HG03139 (cell line): ENCODE results near the gene SH3TC2.

Experiments
- ATAC-seq: cut with Tn5 transposase; IDR thresholded peaks from one replicate; pipeline ENCODE4 v1.9.1; 2021; ENCODE audit not compliant: unreplicated experiment

The SH3TC2 gene

DNA sequence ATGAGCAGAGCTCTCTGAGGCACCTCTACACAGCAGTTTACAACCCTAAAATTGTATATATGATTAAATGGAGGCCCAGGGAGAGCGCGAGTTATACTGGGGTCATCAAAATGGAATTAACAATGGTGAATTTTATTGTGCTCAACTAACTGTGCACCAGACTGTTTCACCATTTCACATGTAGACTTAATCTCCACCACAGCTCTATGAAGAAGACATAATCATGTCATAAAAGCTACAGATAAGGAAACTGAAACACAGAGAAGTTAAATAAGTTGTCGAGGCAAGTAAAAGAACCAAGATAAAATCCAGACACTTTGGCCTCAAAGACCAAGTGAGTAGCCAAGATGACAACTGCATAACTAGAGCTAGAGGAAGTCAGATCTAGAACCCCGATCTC, 1.5 kb downstream of the SH3TC2 start:
- no peak for ATAC-seq

DNA sequence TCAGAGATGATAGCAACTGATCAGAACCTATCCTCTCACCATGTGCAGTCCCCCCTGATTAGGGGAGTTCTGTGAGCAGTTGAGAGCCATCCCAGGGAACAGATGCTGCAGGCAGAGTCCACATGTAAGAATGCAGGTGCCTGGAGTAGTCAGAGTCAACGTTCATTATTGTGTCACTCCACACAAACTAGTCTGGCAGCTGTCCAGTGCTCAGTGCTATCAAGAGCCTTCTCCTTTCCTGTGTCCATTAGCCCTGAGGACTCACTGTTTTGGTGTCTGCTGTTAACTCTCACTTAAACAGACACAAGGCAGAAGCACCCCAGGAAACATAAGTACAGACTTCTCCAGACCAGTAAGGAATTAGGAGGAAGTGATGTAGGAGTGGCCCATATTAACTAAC, 2.5 kb downstream of the SH3TC2 start:
- ATAC-seq, result no peak

DNA sequence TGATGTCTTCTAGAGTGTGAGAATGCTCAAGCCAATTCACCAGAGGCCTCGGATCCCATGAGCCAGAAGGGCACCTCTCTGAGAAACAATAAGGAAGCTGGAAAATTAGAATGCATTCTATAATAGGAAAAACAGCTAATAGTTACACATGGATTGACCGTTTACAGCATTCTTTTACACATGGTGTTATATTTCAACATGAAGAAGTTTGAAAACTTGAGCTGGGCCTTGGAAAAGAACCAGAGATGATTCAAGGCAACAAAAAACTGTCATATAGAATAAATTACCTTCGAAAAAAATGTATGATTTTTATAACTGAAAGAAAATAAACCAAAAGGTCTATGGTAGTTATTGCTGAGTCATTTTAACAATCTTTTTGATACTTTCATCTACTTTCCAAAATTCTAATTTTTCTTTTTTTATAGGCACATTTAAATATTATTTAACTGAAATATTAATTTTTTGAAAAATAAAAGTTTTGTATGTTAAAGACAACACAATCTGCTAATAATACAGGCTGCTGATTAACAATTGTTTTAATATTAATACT, 6.2 kb downstream of the SH3TC2 start:
- ATAC-seq, result no peak

DNA sequence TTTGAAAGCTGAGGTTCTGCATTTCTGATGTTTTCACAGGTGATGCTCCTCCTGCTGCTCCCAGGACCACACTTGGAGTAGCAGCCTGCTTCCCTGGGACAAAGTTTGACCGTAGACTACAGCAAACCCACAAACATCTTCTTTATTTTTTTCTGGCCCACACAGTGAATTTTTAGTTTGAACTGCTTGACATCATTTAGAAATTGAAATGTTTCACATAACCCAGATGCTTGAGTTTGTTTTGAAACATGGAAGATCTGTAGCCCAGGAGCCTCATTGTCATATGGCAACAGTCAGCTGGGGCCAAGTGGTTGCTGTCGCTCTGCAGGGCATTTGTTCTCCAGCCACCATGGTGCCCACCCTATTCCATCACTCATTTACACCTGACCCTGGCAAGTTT, 8.4 kb downstream of the SH3TC2 start:
- ATAC-seq, result no peak

DNA sequence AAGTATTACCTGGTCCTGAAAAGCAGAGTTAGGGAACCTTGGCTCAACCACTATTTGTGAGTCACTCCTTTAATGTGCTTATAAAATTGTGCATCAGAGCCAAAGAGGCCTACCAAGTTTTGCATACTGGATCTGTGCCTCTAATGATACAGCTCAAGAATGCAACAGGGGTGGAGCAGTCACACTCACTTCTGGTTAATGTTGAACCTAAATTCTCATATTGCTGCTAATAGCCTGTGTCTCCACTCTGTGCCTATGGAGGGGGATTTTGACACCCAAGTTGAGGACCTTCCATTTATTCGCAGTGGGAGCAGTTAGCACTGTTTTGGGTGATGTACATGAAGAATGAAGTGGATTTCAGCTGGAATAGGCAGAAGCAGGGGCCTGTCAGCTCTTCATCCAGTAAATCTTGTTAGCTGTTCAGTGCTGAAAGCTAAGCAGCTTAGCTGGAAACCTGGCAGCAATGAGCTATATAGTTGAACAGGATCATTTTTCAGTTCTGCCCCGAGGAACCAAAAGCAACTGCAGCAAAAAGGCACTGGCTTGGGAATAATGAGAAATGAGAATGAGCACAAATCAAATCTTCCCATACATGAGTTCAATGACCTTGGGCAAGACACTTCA, 9.7 kb downstream of the SH3TC2 start:
- no peak for ATAC-seq

DNA sequence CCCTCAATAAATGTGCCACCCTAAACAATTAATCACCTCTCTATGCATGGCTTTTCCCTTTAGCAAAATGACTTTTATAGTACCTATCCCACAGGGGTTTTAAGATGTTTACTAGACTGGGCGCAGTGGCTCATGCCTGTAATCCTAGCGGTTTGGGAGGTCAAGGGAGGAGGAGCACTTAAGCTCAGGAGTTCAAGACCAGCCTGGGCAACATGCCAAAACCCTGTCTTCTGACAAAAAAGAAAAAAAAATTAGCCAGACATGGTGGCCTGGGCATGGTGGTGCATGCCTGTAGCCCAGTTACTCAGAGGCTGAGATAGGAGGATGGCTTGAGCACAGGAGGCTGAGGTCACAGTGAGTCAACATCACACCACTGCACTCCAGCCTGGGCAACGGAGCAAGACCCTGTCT, 13.5 kb downstream of the SH3TC2 start:
- no peak for ATAC-seq

DNA sequence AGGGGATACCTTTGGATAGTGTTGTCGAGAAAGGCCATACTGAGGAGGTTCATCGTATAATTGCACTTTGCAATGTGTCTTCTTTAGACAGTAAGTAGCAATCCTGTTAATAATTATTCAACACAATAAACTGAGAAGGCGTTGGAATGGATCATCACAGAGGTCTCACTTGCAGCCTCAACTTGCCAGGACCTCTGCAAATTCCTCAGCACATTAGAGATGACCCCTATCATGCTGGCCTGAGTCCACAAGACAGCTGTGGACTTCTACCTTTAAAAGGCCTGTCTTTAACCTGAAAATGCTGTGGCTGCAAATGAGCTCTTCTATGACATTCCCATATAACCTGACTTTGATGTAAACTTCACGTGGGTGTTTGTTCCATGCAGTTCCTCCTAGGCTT, 14.1 kb downstream of the SH3TC2 start:
- no peak for ATAC-seq

DNA sequence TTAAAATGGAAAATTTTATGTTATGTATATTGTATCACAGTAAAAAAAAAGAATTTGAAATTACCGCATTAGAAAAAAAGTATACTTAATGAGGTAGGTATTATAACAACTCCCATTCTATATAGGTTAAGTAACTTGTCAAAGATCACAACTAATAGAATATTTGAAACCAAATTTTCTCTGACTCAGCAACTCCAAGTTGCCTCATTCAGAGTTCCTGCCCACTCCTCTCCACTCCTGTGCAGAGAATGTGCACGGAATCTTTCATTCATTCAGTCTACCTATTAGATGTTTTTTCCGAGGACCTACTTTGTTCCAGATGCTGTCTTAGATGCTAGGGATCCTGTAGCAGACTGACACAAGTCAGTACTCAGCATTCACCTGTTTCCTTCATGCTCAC, 15.4 kb downstream of the SH3TC2 start:
- no peak for ATAC-seq

DNA sequence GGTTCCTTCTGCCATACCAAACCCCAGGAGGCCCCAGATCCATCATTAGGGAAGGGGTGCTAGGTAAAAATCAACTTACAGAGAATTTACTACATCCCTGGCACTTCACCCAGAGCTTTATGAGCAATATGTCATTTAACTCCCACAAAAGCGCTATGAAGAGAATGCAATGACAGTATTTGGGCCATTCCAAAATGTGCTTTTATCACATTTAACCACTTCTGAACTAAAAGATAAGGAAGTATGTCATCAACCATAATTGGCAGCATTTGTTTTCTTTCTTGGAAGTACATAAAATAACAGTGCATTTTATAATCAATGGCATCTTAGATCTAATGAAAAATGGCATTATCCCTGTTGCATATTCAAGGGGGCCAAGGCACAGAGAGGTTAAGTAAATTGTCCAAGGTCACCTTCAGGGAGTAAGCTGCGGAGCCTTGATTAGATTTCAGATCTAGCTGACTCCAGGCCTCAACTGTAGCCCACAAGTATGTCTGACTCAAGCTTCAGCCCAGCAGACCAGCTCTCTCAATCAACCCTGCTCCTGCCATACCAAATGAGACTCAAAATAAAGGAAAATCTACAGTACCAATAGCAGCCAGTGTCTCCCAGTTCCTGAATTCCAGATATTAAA, 16.5 kb downstream of the SH3TC2 start:
- ATAC-seq, result no peak

DNA sequence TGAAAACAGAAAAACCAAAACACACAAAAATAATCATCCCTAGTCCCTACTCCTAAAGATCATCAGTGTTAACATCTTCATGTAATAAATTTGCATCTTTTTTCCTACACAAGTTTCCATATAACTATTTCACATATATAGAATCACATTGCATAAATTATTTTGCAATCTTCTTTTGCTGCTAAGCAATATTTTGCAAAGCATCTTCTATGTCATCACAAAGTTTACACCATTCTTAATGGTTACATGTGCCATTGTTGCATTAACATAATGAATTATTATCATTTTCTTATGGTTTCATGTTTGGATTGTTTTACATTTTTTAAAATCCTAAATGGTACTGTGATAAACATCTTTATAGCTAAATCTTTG, 17.8 kb downstream of the SH3TC2 start:
- ATAC-seq, result no peak

DNA sequence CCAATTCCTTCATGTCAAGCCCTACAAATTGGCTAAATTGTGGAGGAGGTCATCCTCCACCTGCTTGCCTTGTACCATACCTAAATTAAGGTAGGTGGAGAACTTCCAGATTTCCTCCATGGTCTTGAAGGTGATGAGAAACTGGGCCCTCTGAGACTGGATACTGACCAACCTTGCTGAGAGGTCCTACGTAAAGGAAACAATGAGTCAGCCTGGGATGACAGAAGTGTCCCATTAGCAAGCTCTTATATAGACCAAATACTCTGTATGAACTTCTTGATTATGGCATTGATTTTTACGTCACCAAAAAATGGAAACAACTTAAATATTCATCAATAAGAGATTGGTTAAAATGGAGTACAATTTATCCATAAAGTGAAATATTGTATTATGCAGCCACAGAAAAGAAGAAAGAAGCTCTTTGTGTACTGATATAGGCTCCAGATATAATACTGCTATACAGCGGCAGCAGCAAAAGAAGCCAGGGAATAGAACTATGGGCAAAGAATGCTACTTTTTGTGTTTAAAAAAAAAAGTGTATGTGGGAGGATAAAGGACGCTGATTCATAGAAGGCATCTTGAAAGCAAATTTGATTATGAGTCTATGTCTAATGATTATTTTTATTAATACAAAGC, 18.3 kb downstream of the SH3TC2 start:
- no peak for ATAC-seq

DNA sequence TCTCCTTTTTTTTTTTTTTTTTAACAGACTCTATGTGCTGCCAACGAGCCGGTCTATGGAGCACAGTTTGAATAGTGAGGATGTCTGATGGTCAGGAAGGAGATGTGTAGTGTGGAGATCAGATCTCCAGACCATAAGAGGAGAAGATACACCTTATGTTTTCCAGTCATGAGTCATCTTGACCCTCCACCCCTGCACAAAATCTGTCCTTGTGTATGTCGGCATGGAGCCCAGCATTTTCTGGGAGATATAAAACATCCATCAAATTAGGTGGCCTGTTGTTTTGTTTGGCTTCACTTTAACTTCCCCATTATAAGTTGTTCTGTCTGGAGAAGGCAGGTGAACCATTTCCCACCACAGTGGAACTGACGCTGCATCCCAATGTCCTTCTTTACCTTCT, 19.2 kb downstream of the SH3TC2 start:
- ATAC-seq, result no peak

DNA sequence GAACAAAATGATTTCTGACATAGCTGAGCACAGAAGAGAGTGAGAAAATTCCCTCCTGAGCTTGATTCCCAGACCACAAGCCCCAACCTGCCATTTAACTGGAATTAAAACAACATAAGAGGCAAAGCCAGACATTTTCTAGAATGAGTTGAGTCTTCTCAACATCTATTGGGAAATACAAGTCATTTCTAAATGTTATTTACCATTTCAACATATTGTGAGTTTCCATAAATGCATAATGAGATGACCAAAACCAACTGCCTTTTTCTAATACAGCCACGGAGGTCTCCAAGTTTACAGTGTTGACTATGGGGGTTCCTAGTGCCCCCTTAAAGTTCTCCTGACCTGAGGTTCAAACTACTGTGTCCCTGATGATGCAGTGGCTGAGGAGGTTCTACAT, 20.0 kb downstream of the SH3TC2 start:
- no peak for ATAC-seq

DNA sequence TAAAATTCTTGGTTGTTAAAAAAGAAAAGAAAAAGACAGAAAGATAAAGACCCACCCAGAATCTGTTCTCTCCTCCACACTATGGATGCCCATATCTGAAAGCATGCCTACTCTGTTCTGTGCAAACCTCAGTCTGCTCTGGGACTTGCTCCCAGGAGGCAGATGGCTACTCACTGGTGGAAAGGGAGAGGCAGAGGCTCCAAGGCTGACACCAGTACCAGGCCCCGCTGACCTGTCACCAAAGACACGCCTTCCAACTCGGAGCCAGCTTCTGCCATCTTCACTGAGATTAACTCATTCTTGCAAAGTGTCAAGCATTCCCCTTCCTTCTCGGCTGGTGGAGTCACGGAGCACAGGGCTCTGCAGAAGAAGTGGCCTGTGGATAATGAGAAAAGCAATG, 21.6 kb downstream of the SH3TC2 start:
- no peak for ATAC-seq

DNA sequence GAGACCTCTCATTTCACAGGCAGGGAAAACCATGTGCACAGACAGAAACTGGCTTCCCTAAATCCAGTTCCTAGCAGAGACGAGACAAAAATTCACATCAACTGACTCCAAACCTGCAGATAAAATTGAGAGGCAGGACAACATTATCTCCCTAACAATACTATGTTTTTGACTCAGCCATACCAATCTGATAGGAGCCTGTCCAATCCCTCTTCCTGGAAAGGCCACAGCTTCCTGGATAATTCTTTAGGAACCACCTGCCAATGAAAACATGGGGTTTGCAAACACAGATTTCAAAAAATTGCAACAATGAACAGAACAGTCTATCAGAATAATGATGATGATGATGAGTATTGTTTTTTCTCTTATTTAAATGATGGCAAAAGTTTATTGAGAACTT, 22.4 kb downstream of the SH3TC2 start:
- no peak for ATAC-seq

DNA sequence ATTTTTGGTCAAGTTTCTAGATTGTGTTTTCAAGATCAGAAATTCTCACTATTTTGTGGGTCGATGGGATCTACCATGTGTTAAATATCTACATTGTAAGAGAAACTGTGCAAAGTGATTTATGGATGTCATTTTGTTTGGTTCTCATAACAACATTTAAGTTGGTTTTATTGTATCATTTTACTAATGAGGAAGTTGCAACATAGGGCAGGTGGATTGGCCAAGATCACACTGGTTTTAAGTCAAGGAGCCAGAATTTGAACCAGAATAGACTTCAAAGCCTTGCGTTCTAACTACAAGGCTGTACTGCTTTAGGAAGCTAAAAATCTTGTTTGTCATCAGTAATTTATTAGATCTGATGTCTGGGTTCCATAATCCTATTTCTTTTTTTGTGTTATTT, 23.4 kb downstream of the SH3TC2 start:
- no peak for ATAC-seq

DNA sequence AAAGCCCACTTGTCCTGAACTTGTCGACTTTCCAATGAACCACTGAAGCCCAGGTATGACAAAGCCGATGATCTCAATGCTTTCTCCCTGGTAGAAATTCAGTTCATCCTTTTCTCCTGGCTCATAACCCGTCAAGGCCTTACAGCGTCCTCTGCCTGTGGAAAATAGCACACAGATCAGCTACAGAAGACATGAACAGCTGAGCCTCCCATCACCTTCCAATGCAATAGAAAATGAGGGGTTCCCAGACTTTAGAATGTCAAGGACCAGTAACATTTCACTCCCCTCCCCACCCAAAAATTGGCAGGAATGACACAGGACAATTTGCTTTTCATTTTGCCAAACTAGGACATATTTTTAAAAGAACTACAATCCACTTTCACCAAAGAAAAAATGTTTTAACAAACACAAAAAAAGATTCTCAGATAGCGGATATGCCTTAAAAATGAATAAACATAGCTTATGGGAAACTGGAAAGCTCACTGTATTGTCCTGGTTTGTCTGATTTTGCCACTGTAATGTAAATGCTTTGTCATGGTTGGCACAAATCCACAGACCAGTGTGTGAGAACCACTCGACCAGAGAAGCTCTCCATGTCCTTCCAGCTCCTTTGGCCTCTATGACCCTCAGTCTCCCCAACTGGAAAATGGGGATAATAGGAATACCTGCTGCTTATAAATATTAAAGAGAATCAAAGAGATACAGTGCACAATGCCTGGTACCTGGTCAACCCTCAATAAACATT, 24.4 kb downstream of the SH3TC2 start:
- ATAC-seq, result no peak

DNA sequence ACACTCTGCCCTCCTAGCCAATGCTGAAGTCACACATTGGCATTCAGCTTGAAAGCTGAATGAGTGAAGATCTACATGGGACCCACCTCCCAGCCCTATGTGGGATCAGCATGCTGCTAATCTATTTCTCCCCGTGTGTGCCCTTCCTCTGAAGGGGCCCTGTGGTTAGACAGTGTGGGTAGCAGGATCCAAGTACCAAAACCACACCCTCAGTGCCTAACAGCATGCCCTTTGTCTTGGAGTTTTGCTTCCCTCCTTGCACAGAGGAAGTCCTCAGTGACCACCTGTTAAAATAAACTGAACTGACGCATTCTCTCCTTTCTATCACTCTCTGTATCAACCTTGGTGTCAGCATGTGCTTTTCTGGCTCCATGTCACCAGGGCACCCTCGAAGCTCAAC, 25.0 kb downstream of the SH3TC2 start:
- no peak for ATAC-seq

DNA sequence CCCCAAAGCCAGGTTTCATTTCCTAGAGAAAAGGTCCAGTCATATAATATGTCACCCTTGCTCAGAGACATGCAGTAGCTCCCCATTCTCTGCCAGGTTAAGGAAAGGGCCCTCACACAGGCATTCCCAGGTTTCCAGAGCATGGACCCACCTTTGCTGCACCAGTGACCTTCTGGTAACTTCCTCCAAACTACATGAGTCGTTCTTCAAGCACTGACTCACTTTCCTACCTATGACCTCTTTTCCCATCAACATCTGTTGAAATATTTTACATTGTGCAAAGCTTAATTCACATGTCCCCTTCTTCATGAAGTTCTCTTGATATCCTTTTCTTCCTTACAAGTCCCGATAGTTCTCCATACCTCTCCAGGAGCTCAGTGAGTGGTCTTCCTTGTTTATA, 25.9 kb downstream of the SH3TC2 start:
- no peak for ATAC-seq

DNA sequence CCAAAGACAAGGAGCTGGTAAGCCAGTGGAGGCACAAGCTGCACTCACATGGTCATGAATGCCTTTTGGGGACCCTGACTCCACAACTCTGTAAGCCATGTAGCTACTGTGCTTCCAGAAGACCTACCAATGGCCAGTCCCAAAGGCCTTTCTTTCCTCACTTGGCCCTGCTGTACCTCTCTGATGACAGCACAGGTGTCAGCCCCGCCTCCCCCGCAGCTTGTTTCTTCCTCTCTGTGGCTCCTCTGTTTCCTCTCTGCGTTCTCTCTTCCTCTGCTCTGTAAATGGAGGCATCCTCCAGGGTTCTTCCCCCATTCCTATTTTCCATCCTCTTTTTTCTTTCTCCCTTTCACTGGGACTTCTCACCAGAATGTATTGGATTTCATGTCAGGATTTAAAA, 26.7 kb downstream of the SH3TC2 start:
- ATAC-seq, result no peak

DNA sequence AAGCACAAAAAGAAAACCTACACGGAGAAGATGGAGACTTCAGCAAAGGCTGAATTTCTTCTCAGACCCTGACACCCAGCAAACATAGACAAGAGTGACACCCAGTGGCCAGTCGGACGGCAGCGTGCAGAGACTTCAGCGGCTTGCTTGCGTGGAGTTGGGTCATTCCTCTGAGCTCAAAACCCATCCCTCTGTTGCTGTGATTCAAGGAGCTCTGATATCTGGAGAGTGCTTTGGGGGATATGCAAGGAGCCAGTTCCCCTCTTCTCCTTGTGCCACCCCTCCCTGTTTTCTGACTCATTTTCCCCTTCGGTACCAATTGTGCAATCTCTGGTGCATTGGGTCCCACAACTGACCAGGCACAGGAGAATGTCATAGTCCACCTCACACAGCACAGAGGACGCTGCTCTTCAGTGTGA, 27.5 kb downstream of the SH3TC2 start:
- peak; percentile 79 for ATAC-seq
